Bone marrow (tissue), 2 donors: ENCODE results near the gene ASB13.
"Not testable (repeated sequence)": the region's sequence is repeated elsewhere in the genome, so short reads cannot be mapped to it uniquely, and the experiment has no call there.

ENCODE experiments used
- DNase-seq, 2 donors: peaks; one replicate each; lab custom pipeline; 2025; lab: John Stamatoyannopoulos, UW

The ASB13 gene

GRCh38 chr10:5604961-5605360 is 61.4 kb downstream of the ASB13 start:
- DNase-seq = no peak

GRCh38 chr10:5604236-5604925 is 62.0 kb downstream of the ASB13 start:
- no peak for DNase-seq

- no peak for DNase-seq
Observed at GRCh38 chr10:5603848-5604170, 62.6 kb downstream of the ASB13 start.

GRCh38 chr10:5603091-5603847 is 63.1 kb downstream of the ASB13 start:
- DNase-seq = no peak

GRCh38 chr10:5601826-5602495 is 64.4 kb downstream of the ASB13 start:
- DNase-seq = no peak

GRCh38 chr10:5600908-5601307 is 65.5 kb downstream of the ASB13 start:
- no peak for DNase-seq

GRCh38 chr10:5599613-5600520 is 66.5 kb downstream of the ASB13 start:
- no peak for DNase-seq

GRCh38 chr10:5598085-5598690 is 68.2 kb downstream of the ASB13 start:
- no peak for DNase-seq

- no peak for DNase-seq
Observed at GRCh38 chr10:5596611-5597341, 69.6 kb downstream of the ASB13 start.

GRCh38 chr10:5595994-5596471 is 70.4 kb downstream of the ASB13 start:
- no peak for DNase-seq

GRCh38 chr10:5595591-5595990 is 70.8 kb downstream of the ASB13 start:
- no peak for DNase-seq

GRCh38 chr10:5595095-5595494 is 71.3 kb downstream of the ASB13 start:
- DNase-seq = no peak

GRCh38 chr10:5594271-5595049 is 71.9 kb downstream of the ASB13 start:
- no peak for DNase-seq

- DNase-seq = not testable (repeated sequence)
Observed at GRCh38 chr10:5593347-5593746, 73.0 kb downstream of the ASB13 start.

GRCh38 chr10:5592070-5592469 is 74.3 kb downstream of the ASB13 start:
- no peak for DNase-seq

GRCh38 chr10:5591336-5591824 is 75.0 kb downstream of the ASB13 start:
- DNase-seq = no peak

- DNase-seq = no peak
Observed at GRCh38 chr10:5590816-5591215, 75.6 kb downstream of the ASB13 start.

- no peak for DNase-seq
Observed at GRCh38 chr10:5589661-5590511, 76.5 kb downstream of the ASB13 start.
